Liver (tissue), 9 donors: ENCODE data around the gene IL26. TPM values are rescaled to one million over a fixed set of nuclear protein-coding genes. Genes with fewer than 3 reads are reported as not detected.

ENCODE experiments used
- DNase-seq: peaks from one replicate; pipeline ENCODE4 v3.0.0-alpha.2; 2017; ENCODE audit warnings: low spot score
- H3K27ac ChIP-seq, 2 donors: one replicate each; pipeline ENCODE4 v1.7.0; 2013; ENCODE audit warnings: inconsistent platforms in 2 of 2, low read length in 2 of 2, control low read depth in 1 of 2, low read depth in 1 of 2, mild to moderate bottlenecking in 1 of 2
- H3K27me3 ChIP-seq, 4 donors: one replicate each; pipeline versions ENCODE4 v1.6.1 to v1.7.0; 2013; ENCODE audit warnings: low read length in 3 of 4, inconsistent platforms in 1 of 4, mild to moderate bottlenecking in 1 of 4, moderate library complexity in 1 of 4; ENCODE audit not compliant: control insufficient read depth in 4 of 4, insufficient read depth in 4 of 4
- H3K36me3 ChIP-seq, 4 donors: one replicate each; pipeline versions ENCODE4 v1.6.1 to v1.7.0; 2013; ENCODE audit warnings: low read length in 3 of 4, mild to moderate bottlenecking in 3 of 4, low read depth in 1 of 4, moderate library complexity in 1 of 4; ENCODE audit not compliant: control insufficient read depth in 4 of 4, insufficient read depth in 3 of 4
- H3K4me1 ChIP-seq, 4 donors: one replicate each; pipeline versions ENCODE4 v1.6.1 to v1.7.0; 2013; ENCODE audit warnings: low read length in 3 of 4, mild to moderate bottlenecking in 3 of 4, moderate library complexity in 1 of 4; ENCODE audit not compliant: control insufficient read depth in 4 of 4, insufficient read depth in 4 of 4
- H3K4me3 ChIP-seq, 3 donors: one replicate each; pipeline versions ENCODE4 v1.6.1 to v1.7.0; 2013; ENCODE audit warnings: low read length in 3 of 3, control low read depth in 1 of 3, low read depth in 1 of 3, mild to moderate bottlenecking in 1 of 3
- H3K9ac ChIP-seq, 2 donors: one replicate each; pipeline ENCODE4 v1.7.0; 2013; ENCODE audit warnings: low read length in 2 of 2, mild to moderate bottlenecking in 2 of 2, moderate library complexity in 2 of 2, control low read depth in 1 of 2, low read depth in 1 of 2
- H3K9me3 ChIP-seq, 4 donors: one replicate each; pipeline versions ENCODE4 v1.6.1 to v1.7.0; 2013; ENCODE audit warnings: low read length in 3 of 4; ENCODE audit not compliant: control insufficient read depth in 4 of 4
- ATF3 ChIP-seq: IDR thresholded peaks from 2 replicates; pipeline ENCODE4 v1.6.1; 2016; ENCODE audit warnings: antibody characterized with exemption
- EGR1 ChIP-seq, 2 donors: IDR thresholded peaks; 2 replicates each; pipeline ENCODE4 v1.6.1; 2016 to 2018; ENCODE audit warnings: antibody characterized with exemption in 2 of 2, low read depth in 2 of 2
- FOXA2 ChIP-seq: IDR thresholded peaks from 2 replicates; pipeline ENCODE4 v1.6.1; 2016; ENCODE audit warnings: antibody characterized with exemption
- GABPA ChIP-seq, 2 donors: IDR thresholded peaks in 1 of 2; conservative IDR thresholded peaks in 1 of 2; 2 replicates each; pipeline ENCODE4 v1.6.1; 2016; ENCODE audit warnings: antibody characterized with exemption in 2 of 2, mild to moderate bottlenecking in 1 of 2, moderate library complexity in 1 of 2
- HNF4A ChIP-seq, 2 donors: conservative IDR thresholded peaks; 2 replicates each; pipeline ENCODE4 v1.6.1; 2016; ENCODE audit warnings: antibody characterized with exemption in 2 of 2, mild to moderate bottlenecking in 2 of 2
- REST ChIP-seq: IDR thresholded peaks from 2 replicates; pipeline ENCODE4 v1.6.1; 2016; ENCODE audit warnings: antibody characterized with exemption, mild to moderate bottlenecking
- RXRA ChIP-seq, 2 donors: IDR thresholded peaks; 2 replicates each; pipeline ENCODE4 v1.6.1; 2017 to 2018; ENCODE audit warnings: antibody characterized with exemption in 2 of 2, mild to moderate bottlenecking in 1 of 2
- SP1 ChIP-seq: IDR thresholded peaks from 2 replicates; pipeline ENCODE4 v1.6.1; 2018; ENCODE audit warnings: antibody characterized with exemption, mild to moderate bottlenecking
- TAF1 ChIP-seq: conservative IDR thresholded peaks from 2 replicates; pipeline ENCODE4 v1.6.1; 2016; ENCODE audit warnings: antibody characterized with exemption, mild to moderate bottlenecking
- ZBTB33 ChIP-seq: IDR thresholded peaks from 2 replicates; pipeline ENCODE4 v1.6.1; 2016; ENCODE audit warnings: antibody characterized with exemption
- WGBS: extraction: QIAGEN DNeasy Blood & Tissue Kit; methylation state at CpG from one replicate; pipeline ENCODE4 v1.1.7; 2013; 5-methylcytosine and 5-hydroxymethylcytosine counted together
- polyA plus RNA-seq, 2 donors: library from polyadenylated mRNA; stranded (reverse) in 1 of 2; unstranded in 1 of 2; fragments of 200-250 nt in 1 of 2; fragments of >200 nt in 1 of 2; fragmentation: Nextera tagmentation in 1 of 2; extraction: Ambion mirVana in 1 of 2; gene quantifications; one replicate each; pipeline versions ENCODE4 v1.2.1 to v1.2.3, GENCODE V29; 2013 to 2015
- total RNA-seq, 2 donors: library from RNA; depleted of rRNA; stranded (reverse); fragments of >200 nt; gene quantifications; one replicate each; pipeline ENCODE4 v1.2.3, GENCODE V29; 2014
- TF ChIP-seq, protein P1 (sequence below): fragments of 150-350 bp; IDR thresholded peaks from 2 replicates; pipeline ENCODE4 v1.5.1; 2017; ENCODE audit warnings: improper control_type of control experiment, low read depth, low read length; ENCODE audit not compliant: missing input control
- TF ChIP-seq, protein P2 (sequence below): IDR thresholded peaks from 2 replicates; pipeline ENCODE4 v1.6.1; 2016; ENCODE audit warnings: antibody characterized with exemption
- donor health status: healthy.
- donor health status: healthy.
- donor health status: healthy.
- donor health status: healthy.
- donor health status: healthy.

The IL26 gene
- total and polyA plus RNA-seq, 4 donors: not detected

- 69% methylated on average over 3 of the region's 3 CpGs for WGBS
- H3K4me3 ChIP-seq: no peak overlapping the region
Measured at GRCh38 chr12:68180792-68181744, 44.5 kb downstream of the IL26 start.

GRCh38 chr12:68178774-68179439 lies 46.7 kb downstream of the IL26 start:
- no peak overlapping the region for H3K9ac ChIP-seq
- peaks cover 0 to 5% (median 0%) of the 10 kb centered on the region in 4 donors for H3K27me3 ChIP-seq
- H3K36me3 ChIP-seq: no peaks in the 10 kb centered on the region
- 63% methylated on average over 3 of the region's 3 CpGs for WGBS
- no peak for DNase-seq
- H3K4me1 ChIP-seq: no peaks in the 10 kb centered on the region
- H3K9me3 ChIP-seq: peaks cover 0 to 4% (median 0%) of the 10 kb centered on the region in 4 donors
- H3K4me3 ChIP-seq: no peak overlapping the region
- H3K27ac ChIP-seq: no peak overlapping the region
- TF ChIP-seq RXRA (IDR thresholded peaks at IDR 0.05): no peak
- TF ChIP-seq ATF3: no peak
- TF ChIP-seq REST: no peak
- no peak for TF ChIP-seq FOXA2
- TF ChIP-seq GABPA (IDR thresholded peaks at IDR 0.05 in 1 of 2, conservative IDR thresholded peaks at IDR 0.05 in 1 of 2): no peak
- no peak for TF ChIP-seq ZBTB33
- no peak for TF ChIP-seq EGR1 (IDR thresholded peaks at IDR 0.05; ENCODE audit: low read depth in 2 of 2)
- TF ChIP-seq HNF4A (conservative IDR thresholded peaks at IDR 0.05): no peak
- TF ChIP-seq, protein P1, sequence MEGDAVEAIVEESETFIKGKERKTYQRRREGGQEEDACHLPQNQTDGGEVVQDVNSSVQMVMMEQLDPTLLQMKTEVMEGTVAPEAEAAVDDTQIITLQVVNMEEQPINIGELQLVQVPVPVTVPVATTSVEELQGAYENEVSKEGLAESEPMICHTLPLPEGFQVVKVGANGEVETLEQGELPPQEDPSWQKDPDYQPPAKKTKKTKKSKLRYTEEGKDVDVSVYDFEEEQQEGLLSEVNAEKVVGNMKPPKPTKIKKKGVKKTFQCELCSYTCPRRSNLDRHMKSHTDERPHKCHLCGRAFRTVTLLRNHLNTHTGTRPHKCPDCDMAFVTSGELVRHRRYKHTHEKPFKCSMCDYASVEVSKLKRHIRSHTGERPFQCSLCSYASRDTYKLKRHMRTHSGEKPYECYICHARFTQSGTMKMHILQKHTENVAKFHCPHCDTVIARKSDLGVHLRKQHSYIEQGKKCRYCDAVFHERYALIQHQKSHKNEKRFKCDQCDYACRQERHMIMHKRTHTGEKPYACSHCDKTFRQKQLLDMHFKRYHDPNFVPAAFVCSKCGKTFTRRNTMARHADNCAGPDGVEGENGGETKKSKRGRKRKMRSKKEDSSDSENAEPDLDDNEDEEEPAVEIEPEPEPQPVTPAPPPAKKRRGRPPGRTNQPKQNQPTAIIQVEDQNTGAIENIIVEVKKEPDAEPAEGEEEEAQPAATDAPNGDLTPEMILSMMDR: no peak
- TF ChIP-seq, protein P2, sequence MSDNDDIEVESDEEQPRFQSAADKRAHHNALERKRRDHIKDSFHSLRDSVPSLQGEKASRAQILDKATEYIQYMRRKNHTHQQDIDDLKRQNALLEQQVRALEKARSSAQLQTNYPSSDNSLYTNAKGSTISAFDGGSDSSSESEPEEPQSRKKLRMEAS: no peak

More at GRCh38 chr12:68180792-68181744, 44.5 kb downstream of the IL26 start:
- Histone ChIP-seq H3K27ac (no peak overlapping the region), H3K9me3 (no peaks in the 10 kb centered on the region), H3K4me1 (no peaks in the 10 kb centered on the region), H3K9ac (no peak overlapping the region), H3K27me3 (peaks cover 0 to 7% (median 0%) of the 10 kb centered on the region in 4 donors), H3K36me3 (no peaks in the 10 kb centered on the region)
- TF ChIP-seq TAF1: no peak
- no peak for TF ChIP-seq SP1
- TF ChIP-seq FOXA2: no peak
- no peak for TF ChIP-seq RXRA (IDR thresholded peaks at IDR 0.05)
- DNase-seq: no peak
